Body of pancreas (tissue), 4 donors: Measurements from ENCODE around the gene DOCK4.

Experiments
- POLR2A ChIP-seq, 3 donors: fragments of 450-650 bp; IDR thresholded peaks; one replicate each; pipeline ENCODE4 v1.6.1; 2016; ENCODE audit warnings: antibody characterized with exemption in 3 of 3, mild to moderate bottlenecking in 2 of 3
- TF ChIP-seq, protein P1 (sequence below), 7 experiments: fragments of 450-650 bp in 4 of 7; fragments of 200-600 bp in 3 of 7; sonication (generic) in 3 of 7; IDR thresholded peaks; one replicate each; pipeline ENCODE4 v1.5.1; 2016 to 2019; ENCODE audit warnings: antibody characterized with exemption in 7 of 7

GRCh38 chr7:112190120-112190519 lies 16.1 kb downstream of the DOCK4 start:
- no peak for TF ChIP-seq POLR2A (IDR thresholded peaks at IDR 0.05)
- TF ChIP-seq, protein P1, sequence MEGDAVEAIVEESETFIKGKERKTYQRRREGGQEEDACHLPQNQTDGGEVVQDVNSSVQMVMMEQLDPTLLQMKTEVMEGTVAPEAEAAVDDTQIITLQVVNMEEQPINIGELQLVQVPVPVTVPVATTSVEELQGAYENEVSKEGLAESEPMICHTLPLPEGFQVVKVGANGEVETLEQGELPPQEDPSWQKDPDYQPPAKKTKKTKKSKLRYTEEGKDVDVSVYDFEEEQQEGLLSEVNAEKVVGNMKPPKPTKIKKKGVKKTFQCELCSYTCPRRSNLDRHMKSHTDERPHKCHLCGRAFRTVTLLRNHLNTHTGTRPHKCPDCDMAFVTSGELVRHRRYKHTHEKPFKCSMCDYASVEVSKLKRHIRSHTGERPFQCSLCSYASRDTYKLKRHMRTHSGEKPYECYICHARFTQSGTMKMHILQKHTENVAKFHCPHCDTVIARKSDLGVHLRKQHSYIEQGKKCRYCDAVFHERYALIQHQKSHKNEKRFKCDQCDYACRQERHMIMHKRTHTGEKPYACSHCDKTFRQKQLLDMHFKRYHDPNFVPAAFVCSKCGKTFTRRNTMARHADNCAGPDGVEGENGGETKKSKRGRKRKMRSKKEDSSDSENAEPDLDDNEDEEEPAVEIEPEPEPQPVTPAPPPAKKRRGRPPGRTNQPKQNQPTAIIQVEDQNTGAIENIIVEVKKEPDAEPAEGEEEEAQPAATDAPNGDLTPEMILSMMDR (IDR thresholded peaks at IDR 0.05) = no peak
